Effector memory CD4-positive, alpha-beta T cell (primary cell): Measurements from ENCODE around the gene HTRA1.
A peak's percentile ranks its signal among the peaks of the same experiment; 100 is the strongest.

Experiments used
- DNase-seq, 3 donors: peaks; one replicate each; pipeline ENCODE4 v3.0.0-alpha.2; 2020
- H3K27ac ChIP-seq: 2 replicates; pipeline ENCODE4 v1.7.0; 2013; ENCODE audit warnings: mild to moderate bottlenecking, low read length, moderate library complexity; ENCODE audit not compliant: insufficient read depth, poor library complexity, severe bottlenecking
- H3K27me3 ChIP-seq: replicated peaks from 2 replicates; pipeline ENCODE4 v1.7.0; 2013; ENCODE audit warnings: mild to moderate bottlenecking, low read length; ENCODE audit not compliant: insufficient read depth, control insufficient read depth, poor library complexity, severe bottlenecking
- H3K36me3 ChIP-seq: 2 replicates; pipeline ENCODE4 v1.7.0; 2013; ENCODE audit warnings: mild to moderate bottlenecking, low read length, moderate library complexity; ENCODE audit not compliant: control insufficient read depth, insufficient read depth
- H3K4me1 ChIP-seq: 2 replicates; pipeline ENCODE4 v1.7.0; 2013; ENCODE audit warnings: low read length, mild to moderate bottlenecking; ENCODE audit not compliant: control insufficient read depth, insufficient read depth, poor library complexity, severe bottlenecking
- H3K4me3 ChIP-seq: 2 replicates; pipeline ENCODE4 v1.7.0; 2013; ENCODE audit warnings: low read length, low read depth, mild to moderate bottlenecking; ENCODE audit not compliant: insufficient read depth, poor library complexity, severe bottlenecking
- H3K9me3 ChIP-seq: 2 replicates; pipeline ENCODE4 v1.7.0; 2013; ENCODE audit warnings: mild to moderate bottlenecking, low read length, moderate library complexity; ENCODE audit not compliant: control insufficient read depth

HTRA1 gene

DNA sequence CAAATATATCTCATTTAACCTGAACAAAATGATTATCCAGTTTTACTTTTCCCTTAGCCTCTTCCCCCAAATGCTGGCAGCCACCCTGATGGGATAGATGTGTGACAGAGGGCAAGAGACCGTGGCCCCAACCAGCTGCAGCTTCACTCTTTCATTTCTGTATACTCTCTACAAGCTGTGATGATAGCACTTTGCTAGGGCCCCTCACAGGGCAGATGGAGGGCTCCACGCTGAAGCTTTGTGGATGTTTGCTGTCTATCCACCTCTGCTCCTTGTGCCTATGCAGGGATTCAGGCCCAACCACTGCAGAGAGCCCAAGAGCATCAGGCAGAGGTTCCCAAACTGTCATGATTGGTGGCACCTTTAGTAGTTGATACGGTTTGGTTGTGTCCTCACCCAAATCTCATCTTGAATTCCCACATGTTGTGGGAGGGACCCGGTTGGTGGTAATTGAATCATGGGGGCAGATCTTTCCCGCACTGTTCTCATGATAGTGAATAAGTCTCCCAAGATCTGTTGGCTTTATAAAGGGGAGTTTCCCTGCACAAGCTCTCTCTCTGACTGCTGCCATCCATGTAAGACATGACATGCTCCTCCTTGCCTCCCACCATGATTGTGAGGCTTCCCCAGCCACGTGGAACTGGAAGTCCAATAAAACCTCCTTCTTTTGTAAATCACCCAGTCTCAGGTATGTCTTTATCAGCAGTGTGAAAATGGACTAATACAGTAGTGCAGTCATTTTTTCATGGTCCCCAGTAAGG lies 20.1 kb downstream of the HTRA1 start:
- H3K27ac ChIP-seq, result no peak overlapping the region
- no peak overlapping the region for H3K4me3 ChIP-seq
- no peaks in the 10 kb centered on the region for H3K36me3 ChIP-seq
- no peaks in the 10 kb centered on the region for H3K27me3 ChIP-seq
- H3K9me3 ChIP-seq, result no peaks in the 10 kb centered on the region
- no peak for DNase-seq
- H3K4me1 ChIP-seq, result no peaks in the 10 kb centered on the region

- H3K4me3 ChIP-seq, result no peak overlapping the region
- no peak overlapping the region for H3K27ac ChIP-seq
- DNase-seq, result no peak
- no peaks in the 10 kb centered on the region for H3K27me3 ChIP-seq
- no peaks in the 10 kb centered on the region for H3K9me3 ChIP-seq
- H3K4me1 ChIP-seq, result no peaks in the 10 kb centered on the region
- no peaks in the 10 kb centered on the region for H3K36me3 ChIP-seq
These were observed 23.1 kb downstream of the HTRA1 start for GRCh38 chr10:122484276-122485060.

DNA sequence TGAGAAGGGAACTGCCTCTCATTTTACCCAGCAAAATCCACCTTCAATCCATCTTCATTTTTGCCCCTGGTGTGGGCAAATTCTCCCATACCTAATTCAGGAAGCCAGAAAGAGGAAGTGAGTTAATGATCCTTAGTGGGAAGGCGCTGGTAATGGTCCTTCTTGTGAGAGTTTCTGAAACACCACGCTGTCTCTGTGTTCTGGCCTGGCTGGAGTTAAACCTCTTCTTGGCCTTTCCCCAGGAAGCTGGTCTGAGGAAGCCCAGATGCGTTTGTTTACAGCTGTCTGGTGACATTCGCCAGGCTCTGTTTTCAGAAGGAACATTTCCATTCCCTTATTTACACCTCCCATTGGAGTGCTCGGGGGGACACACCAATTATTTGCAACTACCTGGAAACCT lies 24.3 kb downstream of the HTRA1 start:
- Histone ChIP-seq H3K4me3 (no peak overlapping the region), H3K4me1 (no peaks in the 10 kb centered on the region), H3K36me3 (no peaks in the 10 kb centered on the region), H3K27me3 (no peaks in the 10 kb centered on the region), H3K9me3 (no peaks in the 10 kb centered on the region), H3K27ac (no peak overlapping the region)
- no peak for DNase-seq

GRCh38 chr10:122486406-122487080 lies 25.2 kb downstream of the HTRA1 start:
- DNase-seq, result no peak
- H3K4me3 ChIP-seq, result no peak overlapping the region
- no peaks in the 10 kb centered on the region for H3K36me3 ChIP-seq
- peaks cover 4% of the 10 kb centered on the region for H3K4me1 ChIP-seq
- no peaks in the 10 kb centered on the region for H3K9me3 ChIP-seq
- H3K27me3 ChIP-seq, result no peaks in the 10 kb centered on the region
- H3K27ac ChIP-seq, result no peak overlapping the region

GRCh38 chr10:122487174-122487765 lies 25.9 kb downstream of the HTRA1 start:
- Histone ChIP-seq H3K36me3 (no peaks in the 10 kb centered on the region), H3K4me1 (peaks cover 7% of the 10 kb centered on the region), H3K9me3 (no peaks in the 10 kb centered on the region), H3K27ac (no peak overlapping the region), H3K27me3 (no peaks in the 10 kb centered on the region), H3K4me3 (no peak overlapping the region)
- DNase-seq, result no peak

GRCh38 chr10:122490268-122490667 lies 28.9 kb downstream of the HTRA1 start:
- Histone ChIP-seq H3K36me3 (no peaks in the 10 kb centered on the region), H3K4me1 (peaks cover 7% of the 10 kb centered on the region), H3K9me3 (no peaks in the 10 kb centered on the region), H3K4me3 (no peak overlapping the region), H3K27ac (no peak overlapping the region), H3K27me3 (no peaks in the 10 kb centered on the region)
- no peak for DNase-seq

GRCh38 chr10:122490786-122491680 lies 29.7 kb downstream of the HTRA1 start:
- peak; percentile 5 to 15 (median 8) for DNase-seq
- Histone ChIP-seq H3K27me3 (no peaks in the 10 kb centered on the region), H3K4me3 (no peak overlapping the region), H3K4me1 (peaks cover 10% of the 10 kb centered on the region), H3K9me3 (no peaks in the 10 kb centered on the region), H3K36me3 (no peaks in the 10 kb centered on the region), H3K27ac (no peak overlapping the region)

- Histone ChIP-seq H3K4me1 (peaks cover 10% of the 10 kb centered on the region), H3K36me3 (no peaks in the 10 kb centered on the region), H3K27me3 (no peaks in the 10 kb centered on the region), H3K4me3 (no peak overlapping the region), H3K9me3 (no peaks in the 10 kb centered on the region), H3K27ac (no peak overlapping the region)
- no peak for DNase-seq
These were observed 30.7 kb downstream of the HTRA1 start for GRCh38 chr10:122492006-122492405.

DNA sequence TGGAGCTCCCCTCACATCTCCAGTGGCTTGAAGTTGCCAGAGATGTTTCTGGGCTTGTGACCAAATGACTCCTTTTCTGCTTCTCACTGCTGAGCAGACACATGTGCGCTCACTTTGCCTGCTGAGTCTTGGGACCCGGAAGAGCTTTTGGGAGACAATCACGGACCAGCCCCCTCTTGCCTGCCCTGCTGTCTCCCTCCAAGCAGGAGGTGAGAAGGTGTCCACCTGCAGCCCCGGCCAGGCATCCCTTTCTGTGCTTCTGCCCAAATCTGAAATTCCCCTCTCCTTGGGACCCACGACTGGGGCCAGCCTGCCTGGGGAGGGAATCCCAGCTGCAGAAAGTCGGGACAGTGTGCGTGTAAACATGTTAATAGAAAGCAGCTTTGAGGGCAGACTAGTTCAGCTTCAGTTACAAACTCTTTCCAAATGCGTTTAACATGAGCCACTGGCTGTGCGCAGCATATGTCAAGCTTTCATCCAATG lies 31.7 kb downstream of the HTRA1 start:
- Histone ChIP-seq H3K27ac (no peak overlapping the region), H3K4me1 (peaks cover 10% of the 10 kb centered on the region), H3K36me3 (no peaks in the 10 kb centered on the region), H3K4me3 (no peak overlapping the region), H3K27me3 (no peaks in the 10 kb centered on the region), H3K9me3 (no peaks in the 10 kb centered on the region)
- DNase-seq, result no peak
